Stimulated activated CD4-positive, alpha-beta T cell treated with anti-CD3 and anti-CD28 coated beads, Interleukin-2, amount 100 ng/mL, for 48 hours (primary cell): Measurements from ENCODE around the gene ADAMTSL5.
"Not testable (repeated sequence)": the region's sequence is repeated elsewhere in the genome, so short reads cannot be mapped to it uniquely, and the experiment has no call there.

Source experiments
- DNase-seq, 2 donors: peaks; one replicate each; pipeline ENCODE4 v3.0.0-alpha.2; 2020

The ADAMTSL5 gene

DNA sequence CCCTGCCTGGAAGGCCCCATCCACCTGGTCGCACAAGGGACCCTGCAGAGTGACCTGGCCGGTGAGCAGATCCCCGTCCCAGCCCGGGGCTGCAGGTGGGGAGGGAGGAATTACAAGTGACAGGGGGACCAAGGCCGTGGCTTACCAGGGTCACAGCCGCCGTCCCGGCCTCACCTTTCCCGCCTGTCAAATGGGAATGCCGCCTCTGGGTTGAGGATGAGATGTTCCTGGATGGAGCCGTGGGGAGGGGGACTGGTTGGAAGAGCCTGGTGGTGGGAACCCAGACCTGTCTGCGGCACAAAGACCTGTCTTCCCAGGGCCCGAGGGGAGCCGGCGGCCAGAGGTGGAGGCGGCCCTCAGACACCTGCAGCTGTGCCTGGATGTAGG is 16.6 kb upstream of the ADAMTSL5 start:
- no peak for DNase-seq

DNA sequence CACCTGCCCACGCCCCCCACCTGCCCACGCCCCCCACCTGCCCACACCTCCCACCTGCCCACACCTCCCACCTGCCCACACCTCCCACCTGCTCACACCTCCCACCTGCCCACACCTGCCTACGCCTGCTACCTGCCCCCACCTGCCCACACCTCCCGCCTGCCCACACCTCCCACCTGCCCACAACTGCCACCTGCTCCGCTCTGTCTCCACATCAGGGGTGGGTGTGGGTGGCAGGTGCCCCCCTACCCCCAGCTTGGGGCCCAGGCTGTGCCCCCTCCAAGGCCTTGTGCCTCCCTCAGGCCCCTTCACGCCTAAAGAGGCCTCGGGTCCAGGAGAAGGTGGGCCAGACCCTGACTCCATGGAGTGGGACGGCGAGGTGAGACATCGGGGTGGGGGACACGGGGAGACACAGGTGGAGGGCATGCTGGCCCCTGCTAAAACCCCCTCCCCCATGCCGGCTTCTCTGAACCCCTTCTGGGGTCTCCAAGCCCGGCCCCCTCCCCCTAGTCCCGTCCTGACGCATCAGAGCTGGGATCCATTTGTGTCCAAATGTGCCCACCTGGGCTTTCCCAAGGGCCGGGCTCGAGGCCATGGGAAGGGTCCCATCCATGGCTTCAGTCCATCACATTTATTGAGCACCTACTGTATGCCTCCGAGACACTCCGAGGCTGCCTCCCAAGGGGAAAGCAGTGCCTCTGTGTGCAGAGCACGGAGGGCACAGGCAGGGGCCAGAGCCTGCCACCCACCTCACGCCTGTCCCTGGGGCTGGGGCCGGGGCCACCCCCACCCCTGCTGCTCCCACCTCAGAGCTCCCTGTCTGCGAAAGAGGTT is 16.0 kb upstream of the ADAMTSL5 start:
- DNase-seq = no peak

- no peak for DNase-seq
Observed at GRCh38 chr19:1527650-1528309, 15.0 kb upstream of the ADAMTSL5 start.

- no peak for DNase-seq
Observed at GRCh38 chr19:1526979-1527649, 14.3 kb upstream of the ADAMTSL5 start.

GRCh38 chr19:1526066-1526778 is 13.4 kb upstream of the ADAMTSL5 start:
- DNase-seq = no peak

DNA sequence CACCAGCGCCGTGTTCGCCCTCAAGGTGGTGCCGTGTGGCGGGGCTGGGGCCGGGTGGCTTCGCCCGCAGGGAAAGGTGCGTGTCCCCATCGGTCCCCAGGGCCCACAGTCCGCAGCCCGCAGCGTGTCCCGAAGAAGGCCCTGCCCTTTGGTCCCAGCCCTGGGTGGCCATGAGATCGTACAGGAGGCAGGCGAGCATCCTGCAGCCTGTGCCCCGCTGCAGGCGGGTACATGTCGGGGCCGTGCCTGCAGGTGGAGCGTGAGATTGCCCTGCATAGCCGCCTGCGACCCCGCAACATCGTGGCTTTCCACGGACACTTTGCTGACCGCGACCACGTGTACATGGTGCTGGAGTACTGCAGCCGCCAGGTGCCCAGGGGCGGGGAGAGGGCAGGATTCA is 12.5 kb upstream of the ADAMTSL5 start:
- DNase-seq = no peak

DNA sequence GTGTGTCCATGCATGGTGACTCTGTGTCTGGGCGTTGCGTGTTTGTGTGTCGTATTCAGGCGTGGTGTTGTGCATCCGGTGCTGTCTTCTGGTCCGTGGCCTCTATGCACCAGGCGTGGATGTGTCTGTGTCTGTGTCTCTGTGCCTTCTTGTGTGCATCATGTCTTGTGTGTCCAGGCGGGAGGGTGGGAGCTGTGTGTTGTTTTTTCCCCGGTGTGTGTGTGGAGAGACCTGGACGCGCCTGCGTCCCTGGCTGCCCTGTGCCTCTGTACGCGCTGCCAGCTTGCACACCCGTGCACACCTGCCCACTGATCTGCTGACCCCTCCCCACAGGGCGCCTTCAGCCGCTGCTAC is 12.1 kb upstream of the ADAMTSL5 start:
- no peak for DNase-seq

- no peak for DNase-seq
Observed at GRCh38 chr19:1524287-1524971, 11.6 kb upstream of the ADAMTSL5 start.

DNA sequence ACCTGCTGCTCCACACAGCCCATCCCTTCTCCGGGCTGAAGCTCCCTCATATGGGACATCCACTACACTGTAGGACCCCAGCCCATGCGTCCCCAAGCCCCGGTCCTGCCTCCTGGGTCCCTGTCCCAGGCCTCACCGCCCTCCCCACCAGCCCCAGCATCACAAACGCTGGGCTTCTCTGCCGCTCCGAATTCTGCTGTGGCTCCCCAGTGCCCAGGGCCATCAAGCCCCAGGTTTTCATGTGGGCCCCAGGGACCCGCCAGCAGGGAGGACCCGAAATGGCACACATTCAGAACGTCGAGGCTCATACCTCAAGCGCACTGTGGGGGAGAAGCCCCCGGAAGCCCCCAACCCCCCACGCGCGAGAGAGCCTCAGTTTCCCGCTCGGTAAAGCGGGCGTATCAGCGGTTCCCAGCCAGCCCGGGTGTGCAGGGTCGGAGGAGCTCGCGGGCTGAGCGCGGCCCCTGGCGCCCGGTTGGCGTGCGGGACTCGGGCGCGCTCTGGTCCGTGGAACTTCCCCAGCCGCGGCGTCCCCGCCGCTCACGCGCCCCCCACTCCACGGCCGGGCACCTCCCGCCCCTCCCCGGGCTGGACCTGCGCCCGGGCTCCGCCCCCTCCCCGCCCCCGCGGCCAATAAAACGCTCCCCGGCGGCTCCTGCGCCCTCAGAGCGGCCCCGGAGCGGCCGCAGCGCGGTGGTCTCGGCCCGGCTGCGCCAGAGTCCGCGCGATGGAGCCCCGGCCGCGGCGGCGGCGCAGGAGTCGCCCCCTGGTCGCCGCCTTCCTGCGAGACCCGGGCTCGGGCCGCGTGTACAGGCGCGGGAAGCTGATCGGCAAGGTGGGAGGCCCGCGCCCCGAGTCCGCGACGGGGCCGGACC is 10.8 kb upstream of the ADAMTSL5 start, which contains the start of gene PLK5:
TSS of gene PLK5 (plus strand) at position 666 of the 875 bp plus-strand sequence. CDS start 2,920 bp downstream, outside the sequence.
- no peak for DNase-seq

DNA sequence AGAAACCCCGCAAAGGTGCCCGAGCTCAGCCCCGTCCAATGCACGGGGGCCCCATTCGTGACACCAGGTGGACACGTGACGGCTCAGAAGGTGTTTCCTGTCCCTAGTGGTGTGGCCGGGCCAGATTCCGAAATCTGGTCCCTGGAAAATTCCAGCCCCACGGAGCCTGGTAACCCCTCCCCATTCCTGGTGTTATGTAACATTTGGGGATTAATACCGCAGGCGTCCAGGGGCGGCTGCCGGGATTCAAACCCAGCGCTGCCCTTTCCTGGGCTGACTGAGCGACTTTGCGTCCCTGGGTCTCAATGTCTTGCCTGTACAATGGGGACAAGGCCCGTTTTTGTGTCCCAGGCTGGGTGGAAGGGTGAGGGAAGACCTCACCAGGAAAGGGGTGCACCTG is 10.0 kb upstream of the ADAMTSL5 start:
- DNase-seq = no peak

DNA sequence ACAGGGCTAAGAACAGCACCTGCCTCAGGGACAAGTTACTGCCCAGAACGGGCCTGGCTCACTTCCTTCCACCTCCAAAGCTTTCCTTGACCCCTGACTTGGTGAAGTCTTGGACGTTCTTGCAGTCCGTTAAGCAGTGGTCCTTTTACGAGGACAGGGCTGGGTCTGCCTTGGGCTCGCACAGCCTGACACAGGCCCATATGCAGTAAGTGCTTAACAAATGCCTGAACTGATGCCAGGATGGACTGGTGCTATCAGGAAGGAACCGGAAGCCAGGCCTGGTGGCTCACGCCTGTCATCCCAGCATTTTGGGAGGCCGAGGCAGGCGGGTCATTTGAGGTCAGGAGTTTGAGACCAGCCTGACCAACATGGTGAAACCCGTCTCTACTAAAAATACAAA is 9.2 kb upstream of the ADAMTSL5 start:
- no peak for DNase-seq

DNA sequence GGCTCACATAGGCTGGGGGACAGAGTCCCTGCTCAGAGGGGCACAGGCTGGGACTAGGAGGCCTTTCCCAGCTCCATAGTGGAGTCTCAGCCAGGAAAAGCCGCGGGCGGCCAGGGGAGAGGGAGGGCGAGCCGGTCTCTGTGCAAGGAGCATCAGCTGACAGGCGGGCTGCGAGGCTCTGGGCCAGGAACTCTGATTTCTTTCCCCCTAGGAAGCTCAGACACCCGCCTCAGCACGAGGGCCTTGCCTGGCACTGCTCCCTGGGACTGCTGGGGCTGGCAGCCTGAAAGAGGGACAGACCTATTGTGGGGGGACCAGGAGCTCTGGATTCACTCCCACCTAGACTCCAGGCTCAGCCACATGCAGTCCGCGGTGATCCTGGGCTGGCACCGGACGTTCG is 8.8 kb upstream of the ADAMTSL5 start:
- no peak for DNase-seq

DNA sequence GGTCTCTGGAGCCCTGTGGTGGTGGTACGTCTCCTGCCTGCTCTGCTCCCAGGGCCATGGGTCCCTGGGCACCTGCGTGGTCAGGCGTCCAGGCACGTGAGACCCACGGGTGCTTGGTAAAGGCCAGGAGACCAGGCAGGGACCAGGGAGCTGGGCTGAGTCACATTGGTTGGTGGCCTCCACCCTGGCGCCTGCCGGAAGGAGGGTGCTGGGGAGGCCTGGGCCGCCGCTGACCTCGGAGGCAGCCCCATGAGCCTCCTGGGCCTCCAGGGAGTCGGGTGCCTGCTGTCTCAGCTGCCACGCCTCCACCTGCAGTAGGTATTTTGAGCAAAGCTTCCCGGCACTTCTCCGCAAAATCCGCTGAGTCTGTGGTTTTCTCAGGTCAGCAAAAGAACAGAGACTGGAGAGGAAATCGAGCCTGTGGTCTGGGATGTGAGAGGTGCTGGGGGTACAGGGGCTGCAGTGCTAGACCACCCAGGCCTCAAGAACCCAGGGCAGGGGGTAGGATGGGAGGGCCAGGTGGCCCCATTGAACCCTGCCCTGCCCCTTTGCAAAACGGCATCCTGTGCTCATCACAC is 7.5 kb upstream of the ADAMTSL5 start:
- no peak for DNase-seq

DNA sequence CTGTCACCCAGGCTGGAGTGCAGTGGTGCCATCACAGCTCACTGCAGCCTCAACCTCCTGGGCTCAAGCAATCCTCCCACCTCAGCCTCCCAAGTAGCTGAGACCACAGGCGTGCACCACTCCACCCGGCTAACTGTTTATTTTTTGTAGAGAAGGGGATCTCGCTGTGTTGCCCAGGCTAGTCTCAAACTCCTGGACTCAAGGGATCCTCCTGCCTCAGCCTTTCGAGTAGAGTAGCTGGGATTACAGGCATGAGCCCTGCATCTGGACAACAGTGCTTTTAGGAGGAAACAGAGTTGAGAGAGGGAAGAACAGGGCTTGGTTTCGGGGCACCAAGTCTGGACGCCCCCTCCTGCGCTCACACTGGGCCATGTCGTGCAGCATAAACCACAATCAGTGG is 7.0 kb upstream of the ADAMTSL5 start:
- DNase-seq = not testable (repeated sequence)

GRCh38 chr19:1518471-1518870 is 5.7 kb upstream of the ADAMTSL5 start:
- no peak for DNase-seq

DNA sequence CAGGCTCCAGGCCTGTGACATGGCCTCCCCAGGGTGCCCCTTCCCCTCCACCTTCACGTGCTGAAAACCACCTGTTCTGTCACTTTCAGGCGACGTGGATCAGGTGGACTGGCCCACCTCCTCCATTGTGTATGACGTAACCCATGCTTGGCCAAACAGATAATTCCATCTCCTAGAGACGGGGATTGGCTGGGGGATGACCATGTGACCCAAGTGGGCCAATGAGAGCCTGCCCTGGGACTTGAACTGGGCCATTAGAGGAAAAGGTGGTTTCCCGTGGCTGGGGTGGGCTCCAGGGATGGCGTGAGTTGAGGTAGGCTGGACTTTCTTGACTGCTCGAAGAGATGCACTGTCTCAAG is 3.6 kb upstream of the ADAMTSL5 start:
- DNase-seq = no peak

GRCh38 chr19:1514986-1515721 is 2.3 kb upstream of the ADAMTSL5 start:
- no peak for DNase-seq

DNA sequence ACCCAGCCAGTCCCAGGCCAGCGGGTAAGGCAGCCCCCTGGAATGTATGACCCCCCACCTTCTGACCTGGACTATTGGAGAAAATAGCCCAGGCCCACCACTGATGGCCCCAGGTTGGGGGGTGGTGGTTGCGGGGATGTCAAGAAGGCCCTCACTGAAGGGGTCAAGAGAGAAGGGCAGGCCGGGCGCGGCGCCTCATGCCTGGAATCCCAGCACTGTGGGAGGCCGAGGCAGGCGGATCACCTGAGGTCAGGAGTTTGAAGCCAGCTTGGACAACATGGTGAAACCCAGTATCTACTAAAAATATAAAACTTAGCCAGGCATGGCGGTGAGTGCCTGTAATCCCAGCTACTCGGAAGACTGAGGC is 1.5 kb upstream of the ADAMTSL5 start:
- no peak for DNase-seq

DNA sequence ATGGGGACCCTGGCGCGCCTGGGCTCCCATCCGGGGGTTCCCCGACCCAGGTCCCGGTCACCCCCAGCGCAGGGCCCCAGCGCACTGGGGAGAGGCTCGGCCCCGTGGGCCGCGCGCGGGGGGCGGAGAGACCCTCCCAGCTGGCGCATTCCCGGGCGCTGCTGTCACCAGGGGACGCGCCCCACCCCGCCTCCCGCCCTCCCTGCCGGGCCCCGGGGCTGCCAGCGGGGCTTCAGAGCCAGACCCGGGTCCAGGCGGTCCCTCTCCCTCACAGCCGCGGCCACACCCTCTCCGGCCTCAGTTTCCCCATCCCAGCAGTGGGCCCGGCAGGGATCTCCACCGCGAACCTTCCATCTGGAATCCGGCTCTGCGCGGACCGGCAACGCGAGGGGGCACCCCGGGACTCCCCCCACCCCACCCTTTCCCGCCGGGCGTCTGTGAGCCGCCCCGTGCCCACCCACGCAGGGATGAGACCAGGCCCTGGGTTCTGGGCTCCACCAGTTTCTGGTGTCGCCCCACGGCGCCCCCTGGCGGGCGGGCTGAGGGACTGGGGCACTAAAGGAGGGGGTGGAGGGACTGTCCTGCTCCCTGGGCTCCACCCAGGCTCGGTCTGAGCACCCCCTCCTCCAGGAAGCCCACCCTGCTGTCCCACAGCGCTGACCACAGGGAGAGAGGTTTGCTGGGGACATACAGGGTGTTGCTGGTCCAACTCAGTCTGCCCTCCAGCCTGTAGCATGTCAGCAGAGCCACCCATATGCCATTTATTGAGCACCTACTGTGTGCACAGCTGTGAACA is 878 bp upstream of the ADAMTSL5 start:
- peak; percentile 59 to 72 for DNase-seq
